ENCODE data around the gene BBS1.

DNA sequence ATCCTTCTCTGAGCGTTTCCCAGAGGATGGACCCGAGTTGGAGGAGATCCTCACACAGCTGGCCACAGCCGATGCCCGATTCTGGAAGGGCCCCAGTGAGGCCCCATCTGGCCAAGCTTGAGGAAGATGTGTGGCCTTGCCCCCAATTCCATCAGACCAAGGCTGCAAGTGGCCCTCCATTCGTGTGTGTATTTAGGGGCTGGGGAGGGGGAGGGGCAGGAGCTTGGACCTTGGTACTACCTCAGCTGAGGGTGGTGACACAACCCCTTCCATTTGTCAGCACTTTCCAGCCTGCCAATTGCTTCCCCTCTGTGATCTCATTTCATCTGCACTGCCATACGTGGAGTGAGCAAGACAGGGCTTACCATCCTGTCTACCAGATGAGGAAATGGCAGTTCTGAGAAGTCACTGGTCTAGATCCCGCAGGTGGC lies 1.3 kb upstream of the BBS1 start:
- no peak for TF ChIP-seq POLR2A (IDR thresholded peaks at IDR 0.05; ENCODE audit: low read depth, low read length)
- TF ChIP-seq TAF1 (IDR thresholded peaks at IDR 0.05; ENCODE audit: borderline replicate concordance, low read depth, low read length), result no peak
- TF ChIP-seq POLR2AphosphoS5 (IDR thresholded peaks at IDR 0.05; ENCODE audit: low read depth, low read length), result no peak

Data from GM12892 (cell line).